HCT116 (cell line): ENCODE data around the gene CAMK1D. TPM values are rescaled to one million over a fixed set of nuclear protein-coding genes. Genes with fewer than 3 reads are reported as not detected.

ENCODE experiments used
- CBX3 ChIP-seq: IDR thresholded peaks from 2 replicates; pipeline ENCODE4 v1.6.1; 2012; ENCODE audit warnings: low read depth
- EGR1 ChIP-seq: IDR thresholded peaks from 2 replicates; pipeline ENCODE4 v1.6.1; 2012; ENCODE audit warnings: low read depth
- ELF1 ChIP-seq: IDR thresholded peaks from 2 replicates; pipeline ENCODE4 v1.6.1; 2012; ENCODE audit warnings: low read depth, borderline replicate concordance
- EZH2 ChIP-seq: fragments of 200-600 bp; sonication (generic); IDR thresholded peaks from 2 replicates; pipeline ENCODE4 v1.6.1; 2017; ENCODE audit warnings: antibody characterized with exemption, mixed run types
- FOSL1 ChIP-seq: IDR thresholded peaks from 2 replicates; pipeline ENCODE4 v1.6.1; 2012; ENCODE audit warnings: low read depth
- POLR2A ChIP-seq: IDR thresholded peaks from 2 replicates; pipeline ENCODE4 v1.7.0; 2011; ENCODE audit warnings: borderline replicate concordance; ENCODE audit not compliant: insufficient read depth, insufficient read length; ENCODE audit errors: extremely low read depth
- RAD21 ChIP-seq: IDR thresholded peaks from 2 replicates; pipeline ENCODE4 v1.6.1; 2012; ENCODE audit warnings: low read depth, mild to moderate bottlenecking
- YY1 ChIP-seq: IDR thresholded peaks from 2 replicates; pipeline ENCODE4 v1.6.1; 2011; ENCODE audit warnings: low read length, low read depth, moderate library complexity, mild to moderate bottlenecking; ENCODE audit not compliant: insufficient replicate concordance; ENCODE audit errors: extremely low read depth
- ZNF274 ChIP-seq: fragments of 200-500 bp; sonication (Bioruptor generic); IDR thresholded peaks from 2 replicates; pipeline ENCODE4 v1.6.1; 2014; ENCODE audit warnings: mild to moderate bottlenecking, low read depth, low read length, inconsistent platforms
- total RNA-seq: library from RNA; stranded (reverse); gene quantifications from one replicate; pipeline ENCODE4 v1.2.1, GENCODE V29; 2021; ENCODE audit not compliant: unreplicated experiment
- TF ChIP-seq, protein P1 (sequence below): IDR thresholded peaks from 2 replicates; pipeline ENCODE4 v1.6.1; 2012; ENCODE audit warnings: low read depth
- TF ChIP-seq, protein P2 (sequence below), 3 experiments: fragments of 200-600 bp in 1 of 3; sonication (generic) in 1 of 3; IDR thresholded peaks in 2 of 3; conservative IDR thresholded peaks in 1 of 3; 2 replicates each; pipeline ENCODE4 v1.5.1; 2012 to 2017; ENCODE audit warnings: low read depth in 2 of 3, low read length in 2 of 3, antibody characterized with exemption in 1 of 3, borderline replicate concordance in 1 of 3, control low read depth in 1 of 3, mild to moderate bottlenecking in 1 of 3, mixed read lengths in 1 of 3, mixed run types in 1 of 3, moderate library complexity in 1 of 3; ENCODE audit not compliant: insufficient read depth in 1 of 3

Gene CAMK1D
- total RNA-seq, 1 experiment from 2014 or later = 9.6 TPM

DNA sequence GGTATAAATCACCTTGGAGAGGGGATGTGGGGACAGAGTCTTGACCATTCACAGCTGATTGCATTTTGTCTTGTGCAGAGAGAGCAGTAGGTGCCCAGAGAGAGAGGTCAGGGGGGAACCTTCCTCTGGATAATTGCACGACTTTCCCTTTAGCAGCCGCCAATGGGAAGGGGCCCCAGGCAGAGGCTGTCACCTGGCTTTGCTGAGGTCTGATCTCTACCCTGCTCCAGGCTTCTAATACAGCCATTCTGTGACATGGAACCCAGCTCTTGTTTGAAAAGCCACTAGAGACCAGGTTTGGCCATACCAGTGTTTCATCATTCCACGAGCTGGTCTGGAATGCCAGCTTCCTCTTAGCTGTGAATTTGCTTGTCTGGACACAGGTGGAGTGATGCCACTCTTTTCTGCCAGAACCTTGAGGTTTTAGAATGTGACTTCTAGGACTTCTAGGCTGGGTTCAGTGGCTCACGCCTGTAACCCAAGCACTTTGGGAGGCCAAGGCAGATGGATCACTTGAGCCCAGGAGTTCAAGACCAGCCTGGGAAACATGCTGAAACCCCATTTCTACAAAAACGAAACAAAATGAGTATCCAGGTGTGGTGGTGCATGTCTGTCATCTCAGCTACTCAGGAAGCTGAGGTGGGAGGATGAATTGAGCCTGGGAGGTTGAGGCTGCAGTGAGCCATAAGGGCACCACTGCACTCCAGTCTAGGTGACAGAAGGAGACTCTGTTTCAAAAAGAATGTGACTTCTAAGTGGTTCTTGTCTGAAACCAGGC, 159.9 kb downstream of the CAMK1D start (continued):
- TF ChIP-seq, protein P1, sequence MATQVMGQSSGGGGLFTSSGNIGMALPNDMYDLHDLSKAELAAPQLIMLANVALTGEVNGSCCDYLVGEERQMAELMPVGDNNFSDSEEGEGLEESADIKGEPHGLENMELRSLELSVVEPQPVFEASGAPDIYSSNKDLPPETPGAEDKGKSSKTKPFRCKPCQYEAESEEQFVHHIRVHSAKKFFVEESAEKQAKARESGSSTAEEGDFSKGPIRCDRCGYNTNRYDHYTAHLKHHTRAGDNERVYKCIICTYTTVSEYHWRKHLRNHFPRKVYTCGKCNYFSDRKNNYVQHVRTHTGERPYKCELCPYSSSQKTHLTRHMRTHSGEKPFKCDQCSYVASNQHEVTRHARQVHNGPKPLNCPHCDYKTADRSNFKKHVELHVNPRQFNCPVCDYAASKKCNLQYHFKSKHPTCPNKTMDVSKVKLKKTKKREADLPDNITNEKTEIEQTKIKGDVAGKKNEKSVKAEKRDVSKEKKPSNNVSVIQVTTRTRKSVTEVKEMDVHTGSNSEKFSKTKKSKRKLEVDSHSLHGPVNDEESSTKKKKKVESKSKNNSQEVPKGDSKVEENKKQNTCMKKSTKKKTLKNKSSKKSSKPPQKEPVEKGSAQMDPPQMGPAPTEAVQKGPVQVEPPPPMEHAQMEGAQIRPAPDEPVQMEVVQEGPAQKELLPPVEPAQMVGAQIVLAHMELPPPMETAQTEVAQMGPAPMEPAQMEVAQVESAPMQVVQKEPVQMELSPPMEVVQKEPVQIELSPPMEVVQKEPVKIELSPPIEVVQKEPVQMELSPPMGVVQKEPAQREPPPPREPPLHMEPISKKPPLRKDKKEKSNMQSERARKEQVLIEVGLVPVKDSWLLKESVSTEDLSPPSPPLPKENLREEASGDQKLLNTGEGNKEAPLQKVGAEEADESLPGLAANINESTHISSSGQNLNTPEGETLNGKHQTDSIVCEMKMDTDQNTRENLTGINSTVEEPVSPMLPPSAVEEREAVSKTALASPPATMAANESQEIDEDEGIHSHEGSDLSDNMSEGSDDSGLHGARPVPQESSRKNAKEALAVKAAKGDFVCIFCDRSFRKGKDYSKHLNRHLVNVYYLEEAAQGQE = no peak
- no peak for TF ChIP-seq FOSL1
- no peak for TF ChIP-seq RAD21
- TF ChIP-seq EZH2 = no peak
- TF ChIP-seq EGR1 = no peak
- TF ChIP-seq, protein P2, sequence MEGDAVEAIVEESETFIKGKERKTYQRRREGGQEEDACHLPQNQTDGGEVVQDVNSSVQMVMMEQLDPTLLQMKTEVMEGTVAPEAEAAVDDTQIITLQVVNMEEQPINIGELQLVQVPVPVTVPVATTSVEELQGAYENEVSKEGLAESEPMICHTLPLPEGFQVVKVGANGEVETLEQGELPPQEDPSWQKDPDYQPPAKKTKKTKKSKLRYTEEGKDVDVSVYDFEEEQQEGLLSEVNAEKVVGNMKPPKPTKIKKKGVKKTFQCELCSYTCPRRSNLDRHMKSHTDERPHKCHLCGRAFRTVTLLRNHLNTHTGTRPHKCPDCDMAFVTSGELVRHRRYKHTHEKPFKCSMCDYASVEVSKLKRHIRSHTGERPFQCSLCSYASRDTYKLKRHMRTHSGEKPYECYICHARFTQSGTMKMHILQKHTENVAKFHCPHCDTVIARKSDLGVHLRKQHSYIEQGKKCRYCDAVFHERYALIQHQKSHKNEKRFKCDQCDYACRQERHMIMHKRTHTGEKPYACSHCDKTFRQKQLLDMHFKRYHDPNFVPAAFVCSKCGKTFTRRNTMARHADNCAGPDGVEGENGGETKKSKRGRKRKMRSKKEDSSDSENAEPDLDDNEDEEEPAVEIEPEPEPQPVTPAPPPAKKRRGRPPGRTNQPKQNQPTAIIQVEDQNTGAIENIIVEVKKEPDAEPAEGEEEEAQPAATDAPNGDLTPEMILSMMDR (IDR thresholded peaks at IDR 0.05 in 2 of 3, conservative IDR thresholded peaks at IDR 0.05 in 1 of 3; ENCODE audit: borderline replicate concordance in 1 of 3, insufficient read depth in 1 of 3, low read depth in 2 of 3, low read length in 2 of 3) = no peak
- TF ChIP-seq ZNF274 = no peak
- no peak for TF ChIP-seq ELF1
- TF ChIP-seq POLR2A = no peak
- no peak for TF ChIP-seq CBX3
- no peak for TF ChIP-seq YY1
